B cell (primary cell): ENCODE measurements around the gene HDAC7.

Source experiments
- EZH2 ChIP-seq: IDR thresholded peaks from 2 replicates; pipeline ENCODE4 v1.6.1; 2012; ENCODE audit warnings: borderline replicate concordance, low read depth, mild to moderate bottlenecking, moderate library complexity, low read length; ENCODE audit not compliant: insufficient read depth, poor library complexity, severe bottlenecking
- TF ChIP-seq, protein P1 (sequence below): fragments of 200-600 bp; IDR thresholded peaks from one replicate; pipeline ENCODE4 v1.8.0; 2022; ENCODE audit warnings: antibody characterized with exemption, mild to moderate bottlenecking

DNA sequence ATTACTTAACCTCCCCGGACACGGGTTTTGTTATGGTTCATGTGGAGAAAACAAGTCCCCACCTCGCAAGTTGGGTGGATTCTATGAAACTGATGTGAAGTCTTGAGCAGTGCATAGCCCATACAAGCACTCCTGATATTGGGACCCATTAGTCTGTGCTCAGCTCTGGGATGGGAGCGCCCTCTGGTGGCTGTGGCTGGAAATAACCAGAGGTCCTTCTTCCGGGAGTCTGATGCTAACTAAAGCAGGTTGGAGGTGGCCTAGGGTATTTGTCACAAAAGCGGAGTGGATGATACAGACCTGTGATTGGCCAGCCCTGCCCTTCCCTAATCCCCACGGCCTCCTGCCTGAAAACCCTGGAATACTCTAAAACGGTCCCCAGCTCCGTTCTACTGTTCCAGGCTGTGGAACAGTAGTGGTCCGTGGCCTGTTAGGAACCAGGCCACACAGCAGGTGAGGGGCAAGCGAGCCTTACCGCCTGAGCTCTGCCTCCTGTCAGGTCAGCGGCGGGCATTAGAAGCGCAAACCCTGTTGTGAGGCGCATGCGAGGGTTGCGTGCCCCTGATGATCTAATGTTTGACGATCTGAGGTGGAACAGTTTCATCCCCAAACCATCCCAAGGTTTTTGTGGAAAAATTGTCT, 40.3 kb downstream of the HDAC7 start:
- TF ChIP-seq, protein P1, sequence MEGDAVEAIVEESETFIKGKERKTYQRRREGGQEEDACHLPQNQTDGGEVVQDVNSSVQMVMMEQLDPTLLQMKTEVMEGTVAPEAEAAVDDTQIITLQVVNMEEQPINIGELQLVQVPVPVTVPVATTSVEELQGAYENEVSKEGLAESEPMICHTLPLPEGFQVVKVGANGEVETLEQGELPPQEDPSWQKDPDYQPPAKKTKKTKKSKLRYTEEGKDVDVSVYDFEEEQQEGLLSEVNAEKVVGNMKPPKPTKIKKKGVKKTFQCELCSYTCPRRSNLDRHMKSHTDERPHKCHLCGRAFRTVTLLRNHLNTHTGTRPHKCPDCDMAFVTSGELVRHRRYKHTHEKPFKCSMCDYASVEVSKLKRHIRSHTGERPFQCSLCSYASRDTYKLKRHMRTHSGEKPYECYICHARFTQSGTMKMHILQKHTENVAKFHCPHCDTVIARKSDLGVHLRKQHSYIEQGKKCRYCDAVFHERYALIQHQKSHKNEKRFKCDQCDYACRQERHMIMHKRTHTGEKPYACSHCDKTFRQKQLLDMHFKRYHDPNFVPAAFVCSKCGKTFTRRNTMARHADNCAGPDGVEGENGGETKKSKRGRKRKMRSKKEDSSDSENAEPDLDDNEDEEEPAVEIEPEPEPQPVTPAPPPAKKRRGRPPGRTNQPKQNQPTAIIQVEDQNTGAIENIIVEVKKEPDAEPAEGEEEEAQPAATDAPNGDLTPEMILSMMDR: peak; percentile 92
- TF ChIP-seq EZH2: no peak
